AG04449 (cell line): ENCODE data around the gene ENDOG.

Source experiments
- CTCF ChIA-PET: fragments of 350-600 bp; formaldehyde crosslinking; extraction: SDS; loops from one replicate; lab custom pipeline; 2021; ENCODE audit warnings: antibody characterized with exemption; lab: Yijun Ruan, JAX
- POLR2A ChIA-PET: fragments of 400-600, 350-600 bp; formaldehyde crosslinking; extraction: SDS; loops from one replicate; lab custom pipeline; 2020; ENCODE audit warnings: antibody characterized with exemption, inconsistent platforms; lab: Yijun Ruan, JAX
- DNase-seq: peaks from one replicate; pipeline ENCODE4 v3.0.0-alpha.2; 2010; ENCODE audit warnings: low read depth, low spot score
- H3K4me3 ChIP-seq: 2 replicates; pipeline ENCODE4 v1.5.1; 2011; ENCODE audit warnings: low read depth, mild to moderate bottlenecking, control low read depth, low read length
- CTCF ChIP-seq: IDR thresholded peaks from one replicate; pipeline ENCODE4 v1.5.1; 2011; ENCODE audit warnings: mild to moderate bottlenecking, moderate library complexity, low read length, control low read depth, inconsistent platforms; ENCODE audit not compliant: insufficient read depth; ENCODE audit errors: missing control alignments

Gene ENDOG

DNA sequence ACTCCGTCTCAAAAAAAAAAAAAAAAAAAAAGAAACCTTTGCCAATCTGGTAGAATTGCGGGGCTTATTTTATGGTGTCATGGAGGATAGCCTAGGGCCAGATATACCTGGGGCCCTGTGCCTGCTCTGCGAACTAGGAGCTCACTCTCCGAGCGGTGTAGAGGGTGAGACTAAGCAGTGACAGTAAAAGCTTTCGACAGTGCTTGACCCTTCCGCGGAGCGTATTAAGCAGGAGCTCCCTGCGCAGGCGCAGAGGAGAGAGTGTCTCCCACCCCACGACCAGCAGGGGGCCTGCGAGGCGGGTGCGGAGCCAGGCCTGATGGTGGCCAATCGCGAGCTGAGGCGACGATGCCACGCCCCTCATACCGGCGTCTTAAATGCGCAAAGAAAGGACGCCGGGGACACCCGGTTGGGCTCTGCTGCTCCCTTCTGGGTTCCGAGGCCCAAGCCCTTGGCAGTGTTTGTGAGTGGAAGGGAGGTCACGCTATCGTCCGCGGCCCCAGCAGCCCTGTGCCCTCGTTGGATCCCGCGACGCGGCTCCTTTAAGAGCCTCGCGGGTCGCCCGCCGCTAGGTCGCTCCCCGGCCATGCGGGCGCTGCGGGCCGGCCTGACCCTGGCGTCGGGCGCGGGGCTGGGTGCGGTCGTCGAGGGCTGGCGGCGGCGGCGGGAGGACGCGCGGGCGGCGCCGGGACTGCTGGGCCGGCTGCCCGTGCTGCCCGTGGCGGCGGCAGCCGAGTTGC is at the start of gene ENDOG:
Gene ENDOG, plus strand, starts transcription at position 402 of the 740 bp plus-strand sequence. Its CDS starts 185 bp downstream, at position 587.
- POLR2A ChIA-PET: interaction anchor here (0.7 to 1.3 kb wide), 7 partner anchors 9 to 122 kb away, joined by 3 to 13 read pairs (median 3); partner anchors contain the start of gene SPOUT1
- CTCF ChIA-PET: interaction anchor here (0.6 to 4.4 kb wide), 57 partner anchors 9 to 807 kb away, joined by 3 to 67 read pairs (median 4); partner anchors contain the start of genes KYAT1, LRRC8A, PKN3 and SH3GLB2
- peak within 1 kb of the TSS; percentile 61 for H3K4me3 ChIP-seq
- peak; percentile 100 for TF ChIP-seq CTCF
- DNase-seq: peak; percentile 67

GRCh38 chr9:128768606-128769005 is 49.7 kb upstream of the ENDOG start:
- no peak overlapping the region for H3K4me3 ChIP-seq
- no peak for TF ChIP-seq CTCF
- no peak for DNase-seq
- ChIA-PET CTCF (interaction anchor here (1.1 kb wide), 1 partner anchor 9 kb away, joined by 3 read pairs; no protein-coding TSS in a partner anchor), POLR2A (no interaction called here)

- TF ChIP-seq CTCF: no peak
- CTCF ChIA-PET: interaction anchor here (0.7 to 2.4 kb wide), 7 partner anchors 18 to 158 kb away, joined by 3 to 8 read pairs (median 4); no protein-coding TSS in a partner anchor
- POLR2A ChIA-PET: interaction anchor here (1.0 kb wide), 1 partner anchor 18 kb away, joined by 3 read pairs; no protein-coding TSS in a partner anchor
- peak overlapping the region; percentile 97 for H3K4me3 ChIP-seq
- DNase-seq: no peak
Observed at GRCh38 chr9:128770286-128771030, 47.8 kb upstream of the ENDOG start.

DNA sequence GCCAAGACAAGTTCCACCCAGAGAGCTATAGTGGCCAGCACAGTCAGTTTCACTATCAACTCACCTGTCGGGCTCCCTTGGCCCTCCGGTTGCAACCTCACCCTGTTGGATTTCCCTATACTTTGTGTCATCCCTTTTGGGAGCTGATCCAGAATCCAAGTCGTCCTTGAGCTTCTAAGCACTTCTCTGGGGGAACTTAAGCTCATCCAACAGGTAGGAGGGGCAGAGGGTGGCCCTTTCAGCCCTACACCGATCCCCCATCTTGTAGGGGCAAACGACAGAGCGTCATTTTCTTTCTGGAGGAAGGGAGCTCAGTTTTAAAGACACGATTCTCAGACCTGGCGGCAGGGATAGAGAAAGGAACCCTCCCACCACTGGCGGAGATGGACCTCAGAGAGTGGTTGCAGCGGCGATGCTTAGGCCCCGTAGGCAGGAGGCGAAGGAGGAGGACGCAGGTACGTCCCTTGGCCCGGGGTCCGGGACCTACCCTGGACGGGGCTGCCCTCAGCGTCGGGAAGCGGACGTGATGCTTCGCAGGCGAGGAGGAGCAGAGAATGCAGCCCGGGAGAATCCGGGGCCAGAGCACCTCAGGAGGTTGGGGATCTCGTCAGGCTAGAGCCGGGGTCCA is 47.1 kb upstream of the ENDOG start:
- TF ChIP-seq CTCF: no peak
- H3K4me3 ChIP-seq: peak overlapping the region; percentile 97
- no peak for DNase-seq
- ChIA-PET POLR2A (interaction anchor here (1.0 kb wide), 1 partner anchor 17 kb away, joined by 3 read pairs; no protein-coding TSS in a partner anchor), CTCF (interaction anchor here (0.7 to 2.4 kb wide), 8 partner anchors 17 to 654 kb away, joined by 3 to 8 read pairs (median 4); no protein-coding TSS in a partner anchor)

GRCh38 chr9:128771745-128772519 is 46.4 kb upstream of the ENDOG start, which contains the start of gene ZER1:
Gene ZER1, minus strand, starts transcription at chr9:128771927. Its CDS starts 16,362 bp downstream, at chr9:128755565.
- DNase-seq: no peak
- ChIA-PET CTCF (interaction anchor here (0.8 to 2.4 kb wide), 5 partner anchors 10 to 654 kb away, joined by 3 to 8 read pairs (median 4); no protein-coding TSS in a partner anchor), POLR2A (interaction anchor here (1.0 kb wide), 1 partner anchor 17 kb away, joined by 3 read pairs; no protein-coding TSS in a partner anchor)
- no peak for TF ChIP-seq CTCF
- peak within 1 kb of the TSS; percentile 97 for H3K4me3 ChIP-seq
